Measurements from ENCODE around the gene HSH2D.

The HSH2D gene

DNA sequence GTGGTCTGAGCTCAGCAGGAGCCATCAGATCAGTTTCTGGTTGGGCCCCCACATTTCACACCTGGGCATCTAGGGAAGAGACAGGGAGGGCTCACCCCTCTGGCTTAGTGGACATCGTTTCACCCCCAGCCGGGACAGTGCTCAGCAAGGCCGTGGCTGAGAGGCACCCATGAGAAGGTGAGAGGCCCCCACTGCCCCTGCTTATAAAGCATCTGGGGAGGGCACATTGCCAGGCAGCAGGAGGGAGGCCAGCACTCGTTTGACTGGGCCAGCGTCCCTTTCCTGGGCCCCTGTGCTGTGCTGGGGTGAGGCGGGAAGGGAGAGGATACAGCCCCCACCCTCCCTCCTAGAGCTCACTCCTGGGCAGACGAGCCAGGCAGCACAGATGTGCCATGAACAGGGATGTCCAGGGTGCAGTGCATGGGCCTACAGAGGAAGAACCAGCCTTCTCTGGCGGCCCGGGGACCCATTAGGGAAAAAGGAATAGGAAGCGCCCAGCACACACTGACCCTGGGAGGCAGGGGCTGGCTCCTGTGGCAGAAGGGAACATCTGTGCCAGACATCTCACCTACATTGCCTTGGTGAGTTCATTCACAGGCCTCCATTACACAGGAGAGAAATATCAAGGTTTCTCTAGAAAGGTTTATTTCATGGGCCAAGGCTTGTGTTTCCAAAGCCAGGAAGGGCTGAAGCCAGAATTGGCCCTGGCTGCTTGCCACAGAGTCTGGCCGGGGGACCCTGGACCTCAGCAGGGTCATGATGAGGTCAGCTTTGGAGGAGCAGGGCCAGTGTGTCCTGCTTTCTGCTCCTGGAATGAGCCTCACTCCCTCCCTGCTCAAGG is 61.9 kb downstream of the HSH2D start:
- H3K4me3 ChIP-seq (replicated peaks in 1 of 2; ENCODE audit: low read depth in 2 of 2, low read length in 2 of 2): no peak overlapping the region
- TF ChIP-seq, protein P1, sequence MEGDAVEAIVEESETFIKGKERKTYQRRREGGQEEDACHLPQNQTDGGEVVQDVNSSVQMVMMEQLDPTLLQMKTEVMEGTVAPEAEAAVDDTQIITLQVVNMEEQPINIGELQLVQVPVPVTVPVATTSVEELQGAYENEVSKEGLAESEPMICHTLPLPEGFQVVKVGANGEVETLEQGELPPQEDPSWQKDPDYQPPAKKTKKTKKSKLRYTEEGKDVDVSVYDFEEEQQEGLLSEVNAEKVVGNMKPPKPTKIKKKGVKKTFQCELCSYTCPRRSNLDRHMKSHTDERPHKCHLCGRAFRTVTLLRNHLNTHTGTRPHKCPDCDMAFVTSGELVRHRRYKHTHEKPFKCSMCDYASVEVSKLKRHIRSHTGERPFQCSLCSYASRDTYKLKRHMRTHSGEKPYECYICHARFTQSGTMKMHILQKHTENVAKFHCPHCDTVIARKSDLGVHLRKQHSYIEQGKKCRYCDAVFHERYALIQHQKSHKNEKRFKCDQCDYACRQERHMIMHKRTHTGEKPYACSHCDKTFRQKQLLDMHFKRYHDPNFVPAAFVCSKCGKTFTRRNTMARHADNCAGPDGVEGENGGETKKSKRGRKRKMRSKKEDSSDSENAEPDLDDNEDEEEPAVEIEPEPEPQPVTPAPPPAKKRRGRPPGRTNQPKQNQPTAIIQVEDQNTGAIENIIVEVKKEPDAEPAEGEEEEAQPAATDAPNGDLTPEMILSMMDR (IDR thresholded peaks at IDR 0.05; ENCODE audit: low read depth, low read length): no peak
- DNase-seq (ENCODE audit: low read depth in 2 of 2): no peak

DNA sequence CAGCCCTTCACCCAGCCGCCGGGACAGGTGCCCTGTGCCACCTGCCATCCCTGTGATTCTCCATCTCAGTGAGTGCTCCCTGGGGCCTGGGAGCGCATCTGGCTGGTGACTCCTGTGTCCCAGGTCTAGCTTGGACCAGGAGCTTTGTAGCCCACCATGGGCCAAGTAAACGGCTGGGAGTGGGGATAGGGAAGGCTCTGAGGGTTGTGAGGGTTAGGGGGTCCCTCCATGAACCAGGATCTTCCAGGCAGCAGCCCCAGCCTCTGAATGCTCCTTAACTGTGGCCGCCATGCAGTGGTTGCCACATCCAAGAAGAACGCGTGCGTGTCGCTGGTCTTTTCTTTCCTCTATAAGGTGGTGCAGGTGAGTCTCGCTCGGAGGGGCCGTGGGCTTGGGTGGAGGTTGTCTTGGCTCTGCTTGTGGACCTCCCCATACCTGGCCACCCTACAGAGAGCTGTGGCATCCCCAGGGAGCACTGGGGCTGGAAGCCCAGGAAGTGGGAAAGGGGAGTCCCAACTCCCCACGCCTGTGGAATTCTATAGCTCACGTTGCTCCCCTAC is 62.6 kb downstream of the HSH2D start:
- no peak for DNase-seq (ENCODE audit: low read depth in 2 of 2)
- TF ChIP-seq, protein P1 (IDR thresholded peaks at IDR 0.05; ENCODE audit: low read depth, low read length): no peak
- no peak overlapping the region for H3K4me3 ChIP-seq (replicated peaks in 1 of 2; ENCODE audit: low read depth in 2 of 2, low read length in 2 of 2)

DNA sequence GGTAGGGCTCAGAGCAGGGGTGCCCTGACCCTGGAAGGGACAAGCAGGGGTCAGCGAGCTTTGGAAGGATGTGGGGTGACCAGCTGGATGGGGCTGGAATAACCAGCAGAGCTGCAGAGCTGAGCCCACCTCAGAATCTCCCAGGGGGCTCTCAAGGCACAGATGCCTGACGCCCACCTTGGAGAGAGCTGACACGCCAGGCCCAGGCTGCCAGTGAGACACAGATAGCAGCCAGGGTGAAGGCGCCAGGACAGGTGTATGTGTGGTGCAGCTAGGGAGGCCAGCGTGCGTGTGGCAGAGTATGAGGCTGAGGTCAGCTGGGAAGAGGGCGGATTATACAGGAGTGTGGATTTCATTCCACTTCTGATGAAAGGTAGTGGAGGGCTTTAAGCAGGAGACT is 63.2 kb downstream of the HSH2D start:
- H3K4me3 ChIP-seq (replicated peaks in 1 of 2; ENCODE audit: low read depth in 2 of 2, low read length in 2 of 2): no peak overlapping the region
- DNase-seq (ENCODE audit: low read depth in 2 of 2): no peak

DNA sequence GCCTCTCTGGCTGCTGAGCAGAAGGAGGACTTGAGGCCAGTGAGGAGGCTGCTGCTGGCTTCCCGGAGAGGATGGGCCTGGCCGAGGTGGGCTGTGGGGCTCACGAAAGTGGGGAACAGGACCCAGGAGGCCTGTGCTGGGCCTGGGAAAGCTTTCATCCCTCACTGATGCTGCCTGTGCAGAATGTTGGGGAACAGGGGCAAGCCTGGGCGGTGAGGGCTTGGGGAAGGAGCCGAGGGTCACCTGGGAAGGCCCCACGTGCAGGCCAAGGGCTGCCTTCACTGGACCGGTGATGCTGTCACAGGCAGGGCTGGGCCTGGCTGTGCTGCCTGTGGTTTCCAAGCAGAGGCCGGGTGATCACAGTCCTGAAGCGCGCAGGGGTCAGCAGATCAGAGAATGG is 63.6 kb downstream of the HSH2D start:
- no peak for DNase-seq (ENCODE audit: low read depth in 2 of 2)
- no peak overlapping the region for H3K4me3 ChIP-seq (replicated peaks in 1 of 2; ENCODE audit: low read depth in 2 of 2, low read length in 2 of 2)
- TF ChIP-seq, protein P1 (IDR thresholded peaks at IDR 0.05; ENCODE audit: low read depth, low read length): no peak

More for the DNA sequence above, 63.2 kb downstream of the HSH2D start:
- TF ChIP-seq, protein P1 (IDR thresholded peaks at IDR 0.05; ENCODE audit: low read depth, low read length): no peak

DNA sequence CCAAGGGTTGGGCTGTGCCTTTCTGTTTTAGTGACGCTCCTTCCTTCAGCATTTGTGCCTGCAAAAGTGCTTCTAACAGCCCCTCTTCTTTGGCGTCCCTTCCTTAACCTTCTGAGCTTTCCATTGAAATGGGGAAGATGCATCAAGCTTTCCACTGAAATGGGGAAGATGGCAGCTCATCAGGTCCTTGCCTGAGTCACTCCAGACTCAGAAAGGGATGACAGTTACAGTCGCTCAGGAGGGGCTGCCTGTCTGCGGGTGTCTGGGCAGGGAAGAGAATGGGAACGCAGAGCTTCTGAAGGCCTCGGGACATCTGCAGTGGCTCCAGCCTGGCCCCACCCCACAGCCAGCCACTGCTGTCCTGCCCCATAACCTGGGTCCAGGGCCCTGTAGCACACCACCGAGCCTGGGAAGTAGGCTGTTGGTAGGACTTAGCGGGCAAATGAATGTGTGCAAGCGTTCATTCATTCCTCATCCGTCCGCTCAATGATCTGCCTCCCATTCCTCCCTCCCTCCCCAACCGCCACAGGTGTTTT is 64.1 kb downstream of the HSH2D start:
- TF ChIP-seq, protein P1 (IDR thresholded peaks at IDR 0.05; ENCODE audit: low read depth, low read length): no peak
- DNase-seq (ENCODE audit: low read depth in 2 of 2): no peak

More for the DNA sequence above, 64.1 kb downstream of the HSH2D start:
- H3K4me3 ChIP-seq (replicated peaks in 1 of 2; ENCODE audit: low read depth in 2 of 2, low read length in 2 of 2): no peak overlapping the region
